HepG2 (cell line): ENCODE measurements around the gene CFAP43. TPM values are rescaled to one million over a fixed set of nuclear protein-coding genes. Genes with fewer than 3 reads are reported as not detected.

Experiments
- ATAC-seq: fragments of 200-7000 bp; cut with Tn5 transposase; 3 replicates; pipeline ENCODE4 v1.9.1; 2020; ENCODE audit warnings: mild to moderate bottlenecking, moderate library complexity
- BruUV-seq: library from RNA; stranded (reverse); fragments of 400-500 nt; replicated peaks from 2 replicates; lab custom pipeline; 2021; lab: Mats Ljungman, UMichigan
- CTCF ChIA-PET: fragments of 300-600 bp; formaldehyde crosslinking; extraction: SDS; loops from one replicate; lab custom pipeline; 2021; ENCODE audit warnings: low total read pairs, inconsistent platforms, low intra/inter-chr PET ratio; lab: Yijun Ruan, JAX
- POLR2A ChIA-PET: fragments of 350-600 bp; sonication (Branson Sonifier 250); formaldehyde crosslinking; loops from one replicate; lab custom pipeline; 2020; ENCODE audit warnings: antibody characterized with exemption, inconsistent platforms; lab: Yijun Ruan, JAX
- DNase-seq: peaks from one replicate; pipeline ENCODE4 v3.0.0-alpha.2; 2015; ENCODE audit warnings: low spot score
- FAIRE-seq: peaks from 3 replicates; lab custom pipeline; 2011; peaks lifted over from hg19 to GRCh38; lab: Jason Lieb, UNC
- H2AFZ ChIP-seq: one replicate; pipeline ENCODE4 v1.6.1; 2011; ENCODE audit warnings: low read length, inconsistent platforms
- H3K27ac ChIP-seq: fragments of 300-600 bp; 3 replicates; pipeline ENCODE4 v1.8.0; 2011; ENCODE audit warnings: mixed run types, mild to moderate bottlenecking, mixed read lengths, low read length, inconsistent platforms; ENCODE audit not compliant: insufficient read depth; ENCODE audit errors: extremely low read length
- H3K27me3 ChIP-seq, 2 experiments: fragments of 200-600 bp in 1 of 2; 2 replicates in 1 of 2; 3 replicates in 1 of 2; pipeline versions ENCODE4 v1.6.0 to v1.8.0; 2011; ENCODE audit warnings: low read length in 2 of 2, mild to moderate bottlenecking in 2 of 2, moderate library complexity in 2 of 2, inconsistent platforms in 1 of 2; ENCODE audit not compliant: insufficient read depth in 2 of 2, control insufficient read depth in 1 of 2
- H3K36me3 ChIP-seq, 2 experiments: fragments of 200-600 bp in 1 of 2; replicated peaks in 1 of 2; 2 replicates in 1 of 2; 3 replicates in 1 of 2; pipeline versions ENCODE4 v1.5.1 to v1.8.0; 2011; ENCODE audit warnings: low read length in 2 of 2, inconsistent platforms in 1 of 2; ENCODE audit not compliant: insufficient read depth in 2 of 2, control insufficient read depth in 1 of 2
- H3K4me1 ChIP-seq: 2 replicates; pipeline ENCODE4 v1.5.1; 2012; ENCODE audit warnings: low read length, inconsistent platforms; ENCODE audit not compliant: insufficient read depth
- H3K4me2 ChIP-seq: 2 replicates; pipeline ENCODE4 v1.6.0; 2011; ENCODE audit warnings: low read depth, low read length, inconsistent platforms
- H3K4me3 ChIP-seq, 3 experiments: fragments of 200-600 bp in 1 of 3; sonication (generic), shearing (Covaris generic) in 1 of 3; replicated peaks in 1 of 3; 2 replicates each; pipeline ENCODE4 v1.5.1; 2011 to 2016; ENCODE audit warnings: low read length in 3 of 3, inconsistent platforms in 2 of 3, low read depth in 2 of 3, mild to moderate bottlenecking in 2 of 3, control low read depth in 1 of 3, mixed read lengths in 1 of 3; ENCODE audit not compliant: insufficient read depth in 1 of 3
- H3K79me2 ChIP-seq: one replicate; pipeline ENCODE4 v1.6.1; 2011; ENCODE audit warnings: low read length, inconsistent platforms; ENCODE audit not compliant: insufficient read depth
- H3K9ac ChIP-seq: 2 replicates; pipeline ENCODE4 v1.6.0; 2011; ENCODE audit warnings: mild to moderate bottlenecking, low read depth, low read length, inconsistent platforms; ENCODE audit not compliant: insufficient read depth
- H3K9me3 ChIP-seq: 2 replicates; pipeline ENCODE4 v1.5.1; 2012; ENCODE audit warnings: mild to moderate bottlenecking, low read length
- H4K20me1 ChIP-seq: 2 replicates; pipeline ENCODE4 v1.6.0; 2011; ENCODE audit warnings: inconsistent platforms, mild to moderate bottlenecking, low read length, moderate library complexity; ENCODE audit not compliant: insufficient read depth
- ARNT2 ChIP-seq: sonication (generic); formaldehyde crosslinking; IDR thresholded peaks from 2 replicates; pipeline ENCODE4 v1.8.0; 2022; ENCODE audit warnings: mild to moderate bottlenecking, low read depth, missing genetic modification reagents, moderate library complexity
- ZFP90 ChIP-seq: sonication (generic); formaldehyde crosslinking; IDR thresholded peaks from 2 replicates; pipeline ENCODE4 v1.8.0; 2022; ENCODE audit warnings: missing genetic modification reagents, mild to moderate bottlenecking, inconsistent platforms, borderline replicate concordance
- WGBS: methylation state at CpG from one replicate; pipeline ENCODE4 v1.1.6; 2017; ENCODE audit warnings: low lambda C conversion rate; 5-methylcytosine and 5-hydroxymethylcytosine counted together
- in situ Hi-C: cut with HindIII; loops from 2 replicates; pipeline ENCODE4 v1.10.0; 2017; ENCODE audit warnings: low pct_unique_long_range_greater_than_20kb; ENCODE audit not compliant: extremely low pct_ligation_motif_present
- intact Hi-C: fragments of 100-400 bp; cut with micrococcal nuclease; formaldehyde crosslinking; loops from one replicate; pipeline ENCODE4 v1.10.0; 2022; ENCODE audit not compliant: unreplicated experiment
- polyA plus RNA-seq, 8 experiments: library from polyadenylated mRNA; depleted of rRNA in 3 of 8; stranded (reverse) in 7 of 8; unstranded in 1 of 8; fragments of >200 nt; fragmentation: Illumina TruSeq in 4 of 8; extraction: Trizol in 4 of 8; gene quantifications; 2 replicates each; pipeline versions ENCODE4 v1.2.1 to v1.2.3, GENCODE V29; 2011 to 2016; ENCODE audit warnings: low read depth in 4 of 8, missing spikeins in 1 of 8, mixed read lengths in 1 of 8; ENCODE audit not compliant: insufficient read depth in 1 of 8
- total RNA-seq, 5 experiments: library from RNA; depleted of rRNA; stranded (reverse); fragments of >200 nt; fragmentation: Illumina TruSeq; extraction: Trizol; gene quantifications; 2 replicates each; pipeline ENCODE4 v1.2.3, GENCODE V29; 2016; ENCODE audit warnings: low read depth in 1 of 5

The CFAP43 gene
- total and polyA plus RNA-seq, 2 of the 13 experiments (the other 11 are each of a cell fraction or from before 2014, with no cell fraction given), result 0.24 to 0.38 TPM

- Histone ChIP-seq H3K4me2 (no peak overlapping the region), H3K27me3 (peaks cover 0 to 8% of the 10 kb centered on the region in 2 experiments; a peak in 2 of 5 replicates), H3K79me2 (no peaks in the 10 kb centered on the region), H4K20me1 (no peaks in the 10 kb centered on the region), H3K27ac (no peak overlapping the region), H3K4me1 (no peaks in the 10 kb centered on the region), H3K9me3 (no peaks in the 10 kb centered on the region), H3K4me3 (no peak overlapping the region), H3K9ac (no peak overlapping the region), H2AFZ (no peak overlapping the region), H3K36me3 (no peaks in the 10 kb centered on the region)
- FAIRE-seq (no peak), ATAC-seq (no peak), DNase-seq (no peak)
- POLR2A ChIA-PET, result no interaction called here
- CTCF ChIA-PET, result no interaction called here
- TF ChIP-seq ARNT2, result no peak
- WGBS, result 19% methylated on average over 5 of the region's 5 CpGs
- intact Hi-C loops, result no loop called here
- BruUV-seq, result no TSS peak
- in situ Hi-C loops, result no loop called here
Measured at GRCh38 chr10:104088239-104088638, 143.9 kb downstream of the CFAP43 start.

- BruUV-seq, result no TSS peak
- H3K9me3 ChIP-seq, result no peaks in the 10 kb centered on the region
- H3K27ac ChIP-seq, result no peak within 1 kb of the TSS
- H3K79me2 ChIP-seq, result no peaks in the 10 kb centered on the region
- TF ChIP-seq ZFP90 (CRISPR knock-in tag), result no peak
- H3K4me3 ChIP-seq, result no peak within 1 kb of the TSS
- ATAC-seq (no peak), FAIRE-seq (no peak), DNase-seq (no peak)
- H2AFZ ChIP-seq, result no peak within 1 kb of the TSS
- POLR2A ChIA-PET, result no interaction called here
- no peak within 1 kb of the TSS for H3K9ac ChIP-seq
- H3K27me3 ChIP-seq, result peaks cover 0 to 4% of the 10 kb centered on the region in 2 experiments; a peak in 2 of 5 replicates
- H3K4me1 ChIP-seq, result no peaks in the 10 kb centered on the region
- no peak within 1 kb of the TSS for H3K4me2 ChIP-seq
- in situ Hi-C loops (no loop called here), intact Hi-C loops (no loop called here)
- no peaks in the 10 kb centered on the region for H3K36me3 ChIP-seq
- WGBS, result 29% methylated on average over 2 of the region's 3 CpGs
- CTCF ChIA-PET, result no interaction called here
- H4K20me1 ChIP-seq, result no peaks in the 10 kb centered on the region
Measured at GRCh38 chr10:104085801-104086400, 146.3 kb downstream of the CFAP43 start, which contains the start of gene COL17A1. Gene COL17A1, minus strand, starts transcription at chr10:104085880. Its CDS starts 5,207 bp downstream, at chr10:104080673.
